Calu3 (cell line): ENCODE measurements around the gene LETMD1. TPM values are rescaled to one million over a fixed set of nuclear protein-coding genes. Genes with fewer than 3 reads are reported as not detected.
"Not testable (repeated sequence)": the region's sequence is repeated elsewhere in the genome, so short reads cannot be mapped to it uniquely, and the experiment has no call there.

Experiments
- BruUV-seq: library from RNA; stranded (reverse); fragments of 400-500 nt; replicated peaks from 2 replicates; lab custom pipeline; 2021; lab: Mats Ljungman, UMichigan
- CTCF ChIA-PET: fragments of 300-600 bp; sonication (Branson Sonifier 250); formaldehyde crosslinking; loops from one replicate; lab custom pipeline; 2022; ENCODE audit warnings: antibody characterized with exemption; lab: Charles Lee
- DNase-seq: peaks from one replicate; pipeline ENCODE4 v3.0.0; 2022
- H3K27ac Mint-ChIP-seq: one replicate; pipeline ENCODE4 v1.8.0; 2022; ENCODE audit warnings: mixed read lengths; ENCODE audit not compliant: unreplicated experiment
- H3K27me3 Mint-ChIP-seq: one replicate; pipeline ENCODE4 v1.8.0; 2022; ENCODE audit warnings: mixed read lengths; ENCODE audit not compliant: unreplicated experiment
- H3K36me3 Mint-ChIP-seq: one replicate; pipeline ENCODE4 v1.8.0; 2022; ENCODE audit warnings: mild to moderate bottlenecking, moderate library complexity, mixed read lengths; ENCODE audit not compliant: insufficient read depth, unreplicated experiment
- H3K4me1 Mint-ChIP-seq: one replicate; pipeline ENCODE4 v1.8.0; 2022; ENCODE audit warnings: mild to moderate bottlenecking, low read depth, mixed read lengths; ENCODE audit not compliant: unreplicated experiment
- H3K4me3 Mint-ChIP-seq: one replicate; pipeline ENCODE4 v1.8.0; 2022; ENCODE audit warnings: mild to moderate bottlenecking, low read depth, moderate library complexity, mixed read lengths; ENCODE audit not compliant: unreplicated experiment
- H3K9me3 Mint-ChIP-seq: one replicate; pipeline ENCODE4 v1.8.0; 2022; ENCODE audit warnings: low read depth, mixed read lengths; ENCODE audit not compliant: unreplicated experiment
- intact Hi-C: fragments of 100-400 bp; cut with micrococcal nuclease; formaldehyde crosslinking; loops from one replicate; pipeline ENCODE4 v1.10.0; 2022; ENCODE audit not compliant: unreplicated experiment
- total RNA-seq: library from RNA; stranded (reverse); gene quantifications from 2 replicates; pipeline ENCODE4 v1.2.3, GENCODE V29; 2022
- TF ChIP-seq, protein P1 (sequence below): fragments of 200-600 bp; IDR thresholded peaks from one replicate; pipeline ENCODE4 v1.8.0; 2022; ENCODE audit warnings: antibody characterized with exemption; ENCODE audit not compliant: unreplicated experiment

LETMD1 gene
- total RNA-seq, 1 experiment from 2014 or later: 41.6 TPM

GRCh38 chr12:51077930-51078329 lies 29.8 kb downstream of the LETMD1 start:
- CTCF ChIA-PET: no interaction called here
- BruUV-seq: no TSS peak
- Mint-ChIP-seq H3K27ac (no peak overlapping the region), H3K4me3 (no peak overlapping the region), H3K9me3 (no peaks in the 10 kb centered on the region), H3K36me3 (peaks cover 6% of the 10 kb centered on the region), H3K4me1 (peaks cover 13% of the 10 kb centered on the region), H3K27me3 (no peaks in the 10 kb centered on the region)
- no peak for DNase-seq
- TF ChIP-seq, protein P1, sequence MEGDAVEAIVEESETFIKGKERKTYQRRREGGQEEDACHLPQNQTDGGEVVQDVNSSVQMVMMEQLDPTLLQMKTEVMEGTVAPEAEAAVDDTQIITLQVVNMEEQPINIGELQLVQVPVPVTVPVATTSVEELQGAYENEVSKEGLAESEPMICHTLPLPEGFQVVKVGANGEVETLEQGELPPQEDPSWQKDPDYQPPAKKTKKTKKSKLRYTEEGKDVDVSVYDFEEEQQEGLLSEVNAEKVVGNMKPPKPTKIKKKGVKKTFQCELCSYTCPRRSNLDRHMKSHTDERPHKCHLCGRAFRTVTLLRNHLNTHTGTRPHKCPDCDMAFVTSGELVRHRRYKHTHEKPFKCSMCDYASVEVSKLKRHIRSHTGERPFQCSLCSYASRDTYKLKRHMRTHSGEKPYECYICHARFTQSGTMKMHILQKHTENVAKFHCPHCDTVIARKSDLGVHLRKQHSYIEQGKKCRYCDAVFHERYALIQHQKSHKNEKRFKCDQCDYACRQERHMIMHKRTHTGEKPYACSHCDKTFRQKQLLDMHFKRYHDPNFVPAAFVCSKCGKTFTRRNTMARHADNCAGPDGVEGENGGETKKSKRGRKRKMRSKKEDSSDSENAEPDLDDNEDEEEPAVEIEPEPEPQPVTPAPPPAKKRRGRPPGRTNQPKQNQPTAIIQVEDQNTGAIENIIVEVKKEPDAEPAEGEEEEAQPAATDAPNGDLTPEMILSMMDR: no peak
- intact Hi-C loops: no loop called here

DNA sequence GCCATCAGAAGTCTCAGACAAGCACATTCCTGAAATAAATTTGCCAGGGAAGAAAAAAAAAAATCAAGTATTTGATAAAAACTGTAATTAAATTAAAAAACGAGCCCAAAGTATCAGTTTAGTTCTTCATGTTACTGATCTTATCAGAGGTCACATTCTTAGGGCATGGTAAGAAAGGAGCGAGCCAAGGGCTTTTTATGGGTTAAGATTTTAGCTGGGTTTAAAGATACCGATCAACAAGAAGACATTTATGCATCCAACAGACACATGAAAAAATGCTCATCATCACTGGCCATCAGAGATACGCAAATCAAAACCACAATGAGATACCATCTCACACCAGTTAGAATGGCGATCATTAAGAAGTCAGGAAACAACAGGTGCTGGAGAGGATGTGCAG lies 30.2 kb downstream of the LETMD1 start:
- BruUV-seq, H3K9me3 Mint-ChIP-seq, H3K27ac Mint-ChIP-seq, CTCF ChIA-PET, intact Hi-C loops, H3K27me3 Mint-ChIP-seq, DNase-seq, H3K36me3 Mint-ChIP-seq, H3K4me3 Mint-ChIP-seq: not testable (repeated sequence)
- H3K4me1 Mint-ChIP-seq: peaks cover 13% of the 10 kb centered on the region

DNA sequence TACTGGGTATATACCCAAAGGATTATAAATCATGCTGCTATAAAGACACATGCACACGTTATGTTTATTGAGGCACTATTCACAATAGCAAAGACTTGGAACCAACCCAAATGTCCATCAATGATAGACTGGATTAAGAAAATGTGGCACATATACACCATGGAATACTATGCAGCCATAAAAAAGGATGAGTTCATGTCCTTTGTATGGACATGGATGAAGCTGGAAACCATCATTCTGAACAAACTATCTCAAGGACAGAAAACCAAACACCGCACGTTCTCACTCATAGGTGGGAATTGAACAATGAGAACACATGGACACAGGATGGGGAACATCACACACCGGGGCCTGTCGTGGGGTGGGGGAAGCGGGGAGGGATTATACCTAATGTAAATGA lies 30.7 kb downstream of the LETMD1 start:
- BruUV-seq, H3K9me3 Mint-ChIP-seq, DNase-seq, H3K4me3 Mint-ChIP-seq, H3K27me3 Mint-ChIP-seq, intact Hi-C loops, CTCF ChIA-PET, H3K27ac Mint-ChIP-seq: not testable (repeated sequence)
- Mint-ChIP-seq H3K36me3 (peaks cover 15% of the 10 kb centered on the region), H3K4me1 (peaks cover 13% of the 10 kb centered on the region)

GRCh38 chr12:51080136-51080535 lies 32.0 kb downstream of the LETMD1 start:
- Mint-ChIP-seq H3K27me3 (no peaks in the 10 kb centered on the region), H3K4me3 (no peak overlapping the region), H3K36me3 (peaks cover 21% of the 10 kb centered on the region), H3K4me1 (peaks cover 13% of the 10 kb centered on the region), H3K27ac (no peak overlapping the region), H3K9me3 (no peaks in the 10 kb centered on the region)
- TF ChIP-seq, protein P1: no peak
- DNase-seq: no peak
- CTCF ChIA-PET: interaction anchor here (0.7 kb wide), 1 partner anchor 114 kb away, joined by 4 read pairs; no protein-coding TSS in a partner anchor
- intact Hi-C loops: no loop called here
- BruUV-seq: no TSS peak

- CTCF ChIA-PET: no interaction called here
- no peak for DNase-seq
- Mint-ChIP-seq H3K4me3 (no peak overlapping the region), H3K4me1 (peaks cover 13% of the 10 kb centered on the region), H3K27ac (no peak overlapping the region), H3K36me3 (peaks cover 21% of the 10 kb centered on the region), H3K27me3 (no peaks in the 10 kb centered on the region), H3K9me3 (no peaks in the 10 kb centered on the region)
- TF ChIP-seq, protein P1: no peak
- intact Hi-C loops: no loop called here
- BruUV-seq: no TSS peak
Observed at GRCh38 chr12:51081421-51081820, 33.3 kb downstream of the LETMD1 start.
